Epithelial cell of esophagus (primary cell): ENCODE results near the gene FKBP3.
A peak's percentile ranks its signal among the peaks of the same experiment; 100 is the strongest.

ENCODE experiments used
- DNase-seq: peaks from one replicate; pipeline ENCODE4 v3.0.0; 2010; ENCODE audit warnings: low read depth
- H3K4me3 ChIP-seq: 2 replicates; pipeline ENCODE4 v1.5.1; 2011; ENCODE audit warnings: mild to moderate bottlenecking, low read length, control low read depth
- TF ChIP-seq, protein P1 (sequence below): IDR thresholded peaks from 2 replicates; pipeline ENCODE4 v1.5.1; 2011; ENCODE audit warnings: low read depth, mild to moderate bottlenecking, low read length, control low read depth, inconsistent platforms; ENCODE audit not compliant: insufficient read depth; ENCODE audit errors: missing control alignments

FKBP3 gene

DNA sequence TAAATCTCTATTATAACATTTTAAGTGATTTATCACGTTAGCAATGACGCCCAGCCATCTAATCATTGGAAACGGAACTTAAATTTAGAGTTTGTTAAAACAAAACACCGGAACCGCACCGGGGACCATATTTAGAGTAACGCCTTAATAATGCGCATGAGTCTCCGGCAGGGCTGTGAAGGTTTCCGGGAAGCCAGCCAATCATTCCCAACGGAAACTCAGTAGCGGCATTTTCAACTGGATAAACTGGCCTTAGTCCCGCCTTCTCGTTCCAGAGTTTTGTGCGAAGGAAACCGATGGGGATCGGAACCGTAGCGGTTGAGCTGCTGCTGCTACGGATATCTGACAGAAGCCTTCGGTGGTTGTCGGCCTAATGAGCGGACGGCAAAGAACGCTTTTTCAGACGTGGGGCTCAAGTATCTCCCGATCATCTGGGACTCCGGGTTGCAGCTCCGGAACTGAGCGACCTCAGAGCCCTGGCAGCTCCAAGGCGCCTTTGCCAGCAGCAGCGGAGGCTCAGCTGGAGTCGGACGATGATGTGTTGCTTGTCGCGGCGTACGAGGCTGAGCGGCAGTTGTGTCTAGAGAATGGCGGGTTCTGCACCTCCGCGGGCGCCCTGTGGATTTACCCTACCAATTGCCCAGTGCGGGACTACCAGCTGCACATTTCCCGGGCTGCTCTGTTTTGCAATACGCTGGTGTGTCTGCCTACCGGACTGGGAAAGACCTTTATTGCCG lies 1.5 kb upstream of the FKBP3 start, which contains the start of gene FANCM:
Gene FANCM (plus strand): TSS at position 272 of the 737 bp plus-strand sequence. CDS start 102 bp downstream, at position 374.
- peak; percentile 98 for DNase-seq
- H3K4me3 ChIP-seq: peak within 1 kb of the TSS; percentile 86
- TF ChIP-seq, protein P1, sequence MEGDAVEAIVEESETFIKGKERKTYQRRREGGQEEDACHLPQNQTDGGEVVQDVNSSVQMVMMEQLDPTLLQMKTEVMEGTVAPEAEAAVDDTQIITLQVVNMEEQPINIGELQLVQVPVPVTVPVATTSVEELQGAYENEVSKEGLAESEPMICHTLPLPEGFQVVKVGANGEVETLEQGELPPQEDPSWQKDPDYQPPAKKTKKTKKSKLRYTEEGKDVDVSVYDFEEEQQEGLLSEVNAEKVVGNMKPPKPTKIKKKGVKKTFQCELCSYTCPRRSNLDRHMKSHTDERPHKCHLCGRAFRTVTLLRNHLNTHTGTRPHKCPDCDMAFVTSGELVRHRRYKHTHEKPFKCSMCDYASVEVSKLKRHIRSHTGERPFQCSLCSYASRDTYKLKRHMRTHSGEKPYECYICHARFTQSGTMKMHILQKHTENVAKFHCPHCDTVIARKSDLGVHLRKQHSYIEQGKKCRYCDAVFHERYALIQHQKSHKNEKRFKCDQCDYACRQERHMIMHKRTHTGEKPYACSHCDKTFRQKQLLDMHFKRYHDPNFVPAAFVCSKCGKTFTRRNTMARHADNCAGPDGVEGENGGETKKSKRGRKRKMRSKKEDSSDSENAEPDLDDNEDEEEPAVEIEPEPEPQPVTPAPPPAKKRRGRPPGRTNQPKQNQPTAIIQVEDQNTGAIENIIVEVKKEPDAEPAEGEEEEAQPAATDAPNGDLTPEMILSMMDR: no peak

DNA sequence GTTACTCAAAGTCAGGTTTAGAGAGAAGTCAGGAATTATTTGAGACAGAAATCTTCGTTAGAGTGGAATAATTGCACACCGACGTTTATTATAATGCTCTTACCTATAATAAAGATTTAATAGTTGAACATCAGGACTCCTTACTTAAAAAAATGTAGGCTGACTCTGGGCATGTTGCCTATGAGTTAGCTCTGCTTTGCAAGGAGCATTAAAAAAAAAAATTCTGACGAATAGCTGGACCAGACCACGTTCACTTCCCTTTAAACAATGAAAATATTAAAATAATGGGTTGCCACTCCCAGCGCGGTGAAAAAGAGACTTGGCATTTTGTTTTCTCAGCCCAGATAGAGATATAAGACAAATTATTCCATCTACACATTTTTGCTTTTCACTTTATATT lies 875 bp upstream of the FKBP3 start:
- TF ChIP-seq, protein P1: no peak

DNA sequence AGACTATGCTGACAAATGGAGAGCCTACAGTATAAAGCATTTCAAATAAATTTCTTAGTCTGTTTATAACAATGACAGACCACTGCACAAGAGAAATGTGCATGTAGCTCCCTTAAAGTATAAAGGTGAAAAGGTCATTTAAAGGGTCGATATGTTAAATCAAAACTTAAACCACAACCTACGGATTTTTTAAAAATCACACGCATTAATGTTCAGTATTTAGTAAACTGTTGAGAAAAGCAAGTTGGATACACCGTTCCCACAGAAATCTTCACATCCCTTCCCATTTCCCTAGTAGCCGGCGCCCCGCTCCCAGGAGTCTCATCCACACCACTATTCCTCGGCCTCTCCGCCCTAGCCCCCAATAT lies 614 bp downstream of the FKBP3 start:
- no peak for DNase-seq
- TF ChIP-seq, protein P1: no peak

More for the DNA sequence above, 875 bp upstream of the FKBP3 start:
- H3K4me3 ChIP-seq: peak overlapping the region; percentile 86
- DNase-seq: peak; percentile 30

DNA sequence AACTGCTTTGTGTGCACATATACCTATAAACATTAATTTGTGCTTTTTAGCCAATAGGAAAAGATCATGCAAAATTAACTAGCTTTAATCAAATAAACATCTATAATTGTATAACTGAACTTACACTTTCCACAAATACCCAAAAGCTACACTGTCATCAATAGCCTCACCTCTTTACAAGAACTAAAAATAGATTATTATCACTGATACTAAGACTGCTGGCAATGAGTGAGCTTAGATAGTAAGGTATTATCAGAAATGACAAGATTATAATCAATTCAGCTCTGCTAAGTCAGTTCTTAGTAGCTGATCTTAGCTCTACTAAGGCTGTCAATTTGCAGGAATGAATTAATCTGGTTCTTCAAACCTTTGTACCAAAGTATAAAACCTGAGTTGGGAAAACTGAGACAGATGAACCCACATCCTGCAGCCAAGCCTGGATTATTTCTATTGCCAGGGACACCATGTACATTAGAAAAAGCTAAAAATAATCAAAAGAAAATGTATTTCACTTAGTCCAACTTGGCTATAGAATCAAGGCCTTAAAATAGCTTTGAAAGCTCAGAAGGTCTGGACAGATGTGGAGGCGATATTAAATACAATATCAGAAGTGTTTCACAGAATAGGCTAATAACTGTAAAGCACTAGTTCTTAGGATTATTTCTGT lies 5.2 kb downstream of the FKBP3 start:
- TF ChIP-seq, protein P1: no peak

More for the DNA sequence above, 614 bp downstream of the FKBP3 start:
- peak overlapping the region; percentile 86 for H3K4me3 ChIP-seq

DNA sequence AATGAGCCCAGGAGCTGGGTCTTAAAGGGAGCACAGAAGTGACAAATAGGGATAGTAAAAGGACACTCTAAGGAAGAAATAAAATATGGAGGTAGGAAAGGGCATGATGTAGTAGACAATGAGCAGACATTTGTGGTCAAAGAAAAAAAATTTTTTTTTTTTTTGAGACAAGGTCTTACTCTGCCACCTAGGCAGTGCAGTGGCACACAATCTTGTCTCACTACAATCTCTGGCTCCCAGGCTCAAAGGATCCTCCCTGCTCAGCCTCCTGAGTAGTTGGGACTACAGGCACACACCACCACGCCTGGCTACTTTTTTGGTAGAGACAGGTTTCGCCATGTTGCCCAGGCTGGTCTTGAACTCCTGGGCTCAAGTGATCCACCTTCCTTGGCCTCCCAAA lies 8.5 kb downstream of the FKBP3 start:
- no peak for DNase-seq
- TF ChIP-seq, protein P1: no peak
- H3K4me3 ChIP-seq: no peak overlapping the region

More for the DNA sequence above, 5.2 kb downstream of the FKBP3 start:
- H3K4me3 ChIP-seq: no peak overlapping the region
- no peak for DNase-seq

DNA sequence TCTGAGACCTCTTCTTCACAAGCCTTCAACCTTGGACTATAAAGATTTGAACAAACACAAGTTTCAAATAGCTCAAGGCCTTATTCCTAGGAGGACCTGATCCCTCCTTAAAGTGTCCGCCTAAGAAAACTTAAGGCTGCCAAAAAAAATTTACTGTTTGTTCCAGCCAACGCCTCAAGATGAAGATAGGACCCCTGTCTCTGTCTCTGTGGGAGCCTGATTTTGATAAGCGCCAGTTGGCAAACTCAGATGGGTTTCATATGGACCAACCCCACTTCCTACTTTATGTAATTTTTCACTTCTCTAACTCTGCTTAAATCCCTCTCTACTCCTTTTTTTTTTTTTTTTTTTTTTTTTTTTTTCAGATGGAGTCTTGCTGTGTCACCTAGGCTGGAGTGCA lies 11.0 kb downstream of the FKBP3 start:
- TF ChIP-seq, protein P1: no peak
- no peak overlapping the region for H3K4me3 ChIP-seq
- DNase-seq: no peak
